HG02973 (cell line): ENCODE data around the gene RTN4IP1.
"Not testable (repeated sequence)": the region's sequence is repeated elsewhere in the genome, so short reads cannot be mapped to it uniquely, and the experiment has no call there.

Experiments
- ATAC-seq: cut with Tn5 transposase; IDR thresholded peaks from one replicate; pipeline ENCODE4 v1.9.1; 2021; ENCODE audit warnings: moderate library complexity; ENCODE audit not compliant: unreplicated experiment

RTN4IP1 gene

DNA sequence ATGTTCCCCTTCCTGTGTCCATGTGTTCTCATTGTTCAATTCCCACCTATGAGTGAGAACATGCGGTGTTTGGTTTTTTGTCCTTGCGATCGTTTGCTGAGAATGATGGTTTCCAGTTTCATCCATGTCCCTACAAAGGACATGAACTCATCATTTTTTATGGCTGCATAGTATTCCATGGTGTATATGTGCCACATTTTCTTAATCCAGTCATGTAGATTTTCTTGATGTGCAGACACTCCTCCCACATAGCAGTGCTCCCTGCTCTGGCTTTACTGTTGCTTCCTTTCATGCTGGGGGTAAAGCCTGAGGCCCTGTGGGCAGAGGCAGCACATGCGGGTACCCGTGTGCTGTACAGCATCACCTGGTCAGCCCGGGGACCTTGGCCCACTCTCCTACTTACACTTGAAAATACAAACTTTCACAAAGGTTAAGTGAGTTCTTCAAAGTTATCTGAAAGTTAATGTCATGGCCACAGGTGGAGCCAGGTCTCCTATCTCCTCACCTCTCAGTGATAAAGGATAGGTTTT, 80.3 kb downstream of the RTN4IP1 start:
- not testable (repeated sequence) for ATAC-seq

DNA sequence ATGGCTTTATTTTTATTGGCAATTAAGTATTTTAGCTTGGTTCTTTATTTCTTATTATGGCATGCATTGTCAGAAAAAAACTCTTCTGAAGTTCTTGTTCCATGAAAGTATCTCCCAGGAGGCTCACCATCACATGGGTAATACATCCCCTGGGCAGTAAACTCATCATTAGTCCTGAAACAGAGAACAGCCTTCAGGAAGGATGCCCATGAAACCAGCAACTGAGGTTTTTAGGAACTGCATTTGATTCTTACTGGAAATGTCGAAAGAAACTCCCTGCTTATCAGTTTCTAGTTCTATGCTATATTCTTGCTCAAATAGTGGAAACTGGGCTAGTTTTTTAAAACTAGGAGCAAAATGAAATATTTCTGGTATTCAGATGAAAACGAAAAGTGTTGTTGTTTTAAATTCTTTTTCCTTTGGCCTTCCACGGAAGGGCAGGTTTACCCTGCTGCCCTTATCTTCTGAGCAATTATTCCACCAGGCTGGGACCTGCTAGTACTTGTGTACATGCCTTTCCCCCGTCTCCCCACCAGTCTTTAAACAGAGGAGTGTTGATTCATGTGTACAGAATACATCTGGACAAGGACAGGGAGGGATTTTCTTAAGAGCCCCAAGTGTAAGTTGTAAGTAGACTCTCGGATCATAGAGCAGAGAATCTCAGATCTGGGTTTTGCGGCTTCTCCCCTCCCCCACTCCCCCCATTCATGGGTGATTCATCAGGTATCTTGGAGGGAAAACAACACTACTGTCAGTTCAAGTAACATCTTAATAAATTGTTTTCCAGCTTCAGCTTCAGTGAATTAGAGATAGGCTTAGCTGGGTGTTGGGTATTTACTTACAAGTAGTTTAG, 81.5 kb downstream of the RTN4IP1 start:
- ATAC-seq = no peak

DNA sequence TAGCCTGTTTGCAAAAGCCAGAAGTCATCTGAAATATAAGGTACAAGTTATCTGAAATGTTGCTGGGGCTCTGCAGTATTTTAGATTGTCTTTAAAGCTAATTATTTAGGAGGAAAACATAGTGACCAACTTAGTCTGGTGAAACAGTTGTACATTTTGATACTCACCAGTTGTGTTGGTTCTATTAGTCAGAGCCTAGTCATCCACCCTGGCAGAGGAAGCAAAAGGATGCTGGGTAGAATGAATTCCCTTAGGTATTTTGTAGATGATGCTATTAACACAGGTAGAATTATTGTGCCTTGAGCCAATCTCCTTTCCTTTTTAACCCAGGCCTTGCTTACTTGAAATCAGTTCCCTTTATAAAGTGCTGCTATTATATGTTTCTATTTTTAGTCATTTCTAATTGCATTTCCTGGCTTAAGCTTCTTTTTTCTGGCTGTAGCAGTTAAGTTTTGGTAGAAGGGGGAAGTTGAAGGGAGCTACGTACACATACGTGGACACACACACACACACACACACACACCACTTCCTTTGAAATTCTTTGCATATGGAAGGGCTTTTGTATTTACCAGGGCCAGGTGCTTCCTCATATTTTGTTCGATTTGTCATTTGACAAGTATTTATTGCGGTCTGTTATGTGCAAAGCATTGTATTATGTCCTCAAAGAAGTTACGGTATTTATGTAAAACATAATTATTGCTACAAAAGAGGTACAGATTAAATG, 82.4 kb downstream of the RTN4IP1 start:
- ATAC-seq = no peak

DNA sequence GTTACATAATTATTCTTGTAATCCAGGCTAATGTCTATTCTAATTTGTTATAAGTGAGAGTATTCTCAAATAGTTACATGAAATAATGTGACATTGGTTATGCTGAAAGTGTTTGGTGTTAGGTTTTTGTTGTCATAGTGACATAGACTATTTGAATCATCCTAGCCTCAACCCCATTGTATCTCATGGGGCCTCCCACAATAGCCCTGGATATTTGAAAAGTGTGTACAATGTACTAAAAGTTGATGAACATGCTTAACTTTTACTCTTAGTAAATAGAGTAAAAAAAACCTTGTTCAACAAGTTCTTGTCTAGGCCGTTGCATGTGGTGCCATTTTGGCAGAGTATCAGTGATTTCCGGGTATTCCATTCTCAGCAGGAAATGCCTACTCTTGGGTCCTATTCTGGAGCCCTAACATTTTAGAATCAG, 83.0 kb downstream of the RTN4IP1 start:
- peak; percentile 49 for ATAC-seq

DNA sequence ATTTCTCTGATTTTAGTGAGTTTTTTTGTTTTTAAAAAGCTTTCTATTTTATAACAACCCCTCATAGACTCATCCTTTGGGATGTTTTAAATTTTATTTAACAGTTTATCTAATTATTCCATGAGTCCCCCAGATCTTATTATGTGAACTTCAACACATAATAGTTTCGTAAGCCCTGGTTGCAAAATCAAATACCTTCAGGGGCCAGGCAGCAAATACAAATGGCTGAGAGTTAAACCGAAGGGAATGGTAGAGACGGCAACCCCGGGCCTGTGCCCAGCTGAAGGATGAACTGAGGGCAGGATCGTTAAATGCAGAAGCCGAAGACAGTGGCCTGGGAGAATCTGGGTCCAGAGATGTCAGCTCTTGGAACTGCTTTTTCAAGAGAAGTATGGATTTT, 88.4 kb downstream of the RTN4IP1 start:
- no peak for ATAC-seq

DNA sequence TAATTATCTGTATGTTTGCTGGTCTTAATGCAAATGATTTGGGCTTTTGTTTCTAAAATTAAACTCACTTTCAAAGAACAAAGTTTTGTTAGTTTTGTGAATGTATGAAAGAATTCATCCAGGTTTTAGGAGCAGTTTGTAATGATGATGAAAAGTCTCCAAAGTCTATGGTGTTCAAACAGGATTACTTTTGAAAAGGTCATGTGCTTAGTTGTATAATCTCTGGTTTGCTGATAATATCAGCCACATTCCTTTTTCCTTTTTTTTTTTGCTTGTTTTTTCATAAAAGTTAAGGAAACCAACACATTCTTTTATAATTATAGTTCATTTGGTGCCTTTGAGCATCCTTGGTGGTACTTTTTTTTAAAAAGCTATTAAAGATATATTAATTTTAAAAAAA, 88.9 kb downstream of the RTN4IP1 start:
- no peak for ATAC-seq

DNA sequence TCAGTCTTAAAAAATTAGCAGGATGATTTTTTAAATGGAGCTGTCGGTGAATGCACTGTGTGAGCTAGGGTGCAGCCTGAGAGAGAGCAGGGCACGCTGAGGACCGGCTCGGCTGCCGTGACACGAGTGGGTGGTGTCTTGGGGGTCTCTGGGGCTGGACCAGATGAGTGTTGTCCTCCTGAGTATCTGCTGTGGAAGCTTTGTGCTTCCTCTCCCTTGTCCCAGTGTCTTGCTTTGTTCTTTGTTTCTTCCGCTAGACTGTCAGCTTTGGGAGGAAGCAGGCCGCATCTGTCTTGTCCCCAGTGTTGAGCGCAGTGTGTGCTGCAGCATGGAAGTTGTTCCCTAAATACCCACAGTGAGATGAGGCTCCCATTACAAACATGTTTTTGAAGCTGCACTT, 89.4 kb downstream of the RTN4IP1 start:
- no peak for ATAC-seq

DNA sequence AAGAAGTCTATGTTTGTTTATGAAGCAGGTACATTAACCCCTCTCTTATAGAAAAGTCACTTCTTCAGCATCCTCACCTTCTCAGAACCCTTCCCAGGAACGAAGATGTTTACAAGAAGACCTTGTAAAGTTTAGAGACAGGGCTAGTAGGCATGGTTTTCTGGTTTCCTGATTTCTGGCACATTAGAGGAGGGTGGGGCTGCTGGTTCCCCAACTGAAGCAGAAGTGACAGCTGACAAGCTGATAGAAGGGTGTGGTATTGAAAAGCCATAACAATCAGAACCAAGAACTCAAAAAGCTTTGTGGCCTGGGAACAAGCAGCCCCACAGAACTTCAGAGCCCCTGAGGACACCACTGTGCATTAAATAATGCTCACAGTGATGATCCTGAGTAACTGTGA, 91.2 kb downstream of the RTN4IP1 start:
- ATAC-seq = no peak

DNA sequence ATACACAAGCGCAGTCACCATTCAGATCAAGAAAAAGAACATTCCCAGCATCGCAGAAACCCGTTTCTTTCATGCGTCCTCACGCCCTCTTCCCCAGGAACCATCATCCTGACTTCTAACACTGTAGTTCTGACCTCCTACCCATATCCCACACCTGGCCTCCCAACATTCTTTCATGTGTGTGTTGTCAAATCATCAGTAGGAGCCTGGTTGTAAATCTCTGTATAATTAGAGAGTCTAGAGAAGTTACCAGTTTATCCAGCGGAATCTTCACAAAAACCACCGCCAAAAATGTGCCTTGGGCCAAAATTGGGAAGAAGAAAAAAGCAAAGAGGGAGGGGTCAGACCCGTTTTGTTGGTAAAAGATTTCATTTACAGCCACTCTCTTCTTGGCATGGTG, 91.6 kb downstream of the RTN4IP1 start:
- ATAC-seq = no peak

DNA sequence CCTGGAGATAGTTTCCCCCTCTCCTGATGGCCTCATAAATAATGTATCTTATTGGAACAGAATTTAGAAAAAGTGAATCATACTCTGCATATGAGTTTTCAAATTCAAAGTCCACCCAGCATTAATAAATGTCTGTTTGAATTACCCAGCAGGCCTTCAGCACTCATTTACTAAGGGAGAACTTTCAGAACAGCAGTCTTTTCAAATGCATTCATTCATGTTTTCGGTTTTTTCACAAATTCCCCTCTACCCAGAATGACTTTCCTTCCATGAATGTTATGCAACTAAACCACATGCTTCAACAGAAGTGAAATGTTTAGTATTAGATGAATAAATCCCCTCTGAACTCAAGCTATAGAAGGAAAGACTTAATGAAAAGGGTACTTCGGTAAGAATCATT, 92.4 kb downstream of the RTN4IP1 start:
- no peak for ATAC-seq

DNA sequence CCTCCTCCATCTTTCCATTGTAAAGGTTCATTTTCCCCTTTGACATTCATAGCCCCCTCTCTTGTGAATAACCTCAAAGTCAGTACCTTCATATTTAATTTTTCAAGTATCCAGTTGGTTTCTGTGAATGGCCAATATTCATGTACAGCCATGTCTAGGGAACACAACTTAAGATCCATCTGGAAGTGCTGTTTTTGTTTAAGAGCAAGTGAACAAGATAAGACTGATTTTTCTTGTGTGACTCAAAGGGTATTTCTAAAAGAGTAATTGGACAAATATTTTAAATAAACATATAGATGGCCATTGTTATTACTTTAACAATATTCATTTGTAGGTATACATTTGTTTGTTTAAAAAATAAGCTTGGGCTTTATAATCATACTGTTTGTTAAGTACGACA, 92.9 kb downstream of the RTN4IP1 start:
- no peak for ATAC-seq

DNA sequence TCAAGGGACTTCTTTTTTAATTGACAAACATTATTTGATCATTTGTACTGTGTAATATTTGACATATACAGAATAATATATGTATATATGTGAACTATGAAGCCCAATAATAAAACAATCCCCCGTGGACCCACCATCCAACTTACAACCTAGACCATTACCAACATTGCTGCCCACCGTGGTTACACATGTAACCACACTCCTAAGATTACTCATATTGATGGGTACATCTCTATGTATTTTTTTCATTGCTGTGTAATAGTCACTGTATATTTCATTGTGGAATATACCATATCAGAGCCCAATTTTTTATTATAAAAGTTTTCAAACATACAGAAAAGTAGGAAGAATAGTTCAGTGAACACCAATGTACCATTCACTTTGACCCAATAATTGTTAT, 94.3 kb downstream of the RTN4IP1 start:
- no peak for ATAC-seq

DNA sequence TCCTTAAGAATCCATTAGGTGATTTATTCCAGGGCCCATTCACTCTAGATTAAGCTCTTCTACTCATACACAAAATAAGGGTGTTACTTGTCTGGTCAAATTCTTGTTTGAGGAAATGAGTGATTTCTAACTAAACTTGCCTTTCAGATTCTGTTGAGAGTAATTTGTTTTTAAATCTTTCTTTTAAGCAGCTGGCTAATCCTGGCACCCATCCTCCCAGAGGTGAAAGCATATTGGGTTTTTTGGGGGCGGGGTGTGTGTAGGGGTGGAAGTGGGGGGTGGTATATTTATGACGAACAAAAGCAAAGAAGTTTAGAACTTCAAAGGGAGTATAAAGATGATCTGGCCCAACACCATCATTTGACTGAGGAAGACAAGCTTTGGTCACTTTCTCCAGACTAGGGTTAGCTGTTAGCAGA, 94.7 kb downstream of the RTN4IP1 start:
- no peak for ATAC-seq

DNA sequence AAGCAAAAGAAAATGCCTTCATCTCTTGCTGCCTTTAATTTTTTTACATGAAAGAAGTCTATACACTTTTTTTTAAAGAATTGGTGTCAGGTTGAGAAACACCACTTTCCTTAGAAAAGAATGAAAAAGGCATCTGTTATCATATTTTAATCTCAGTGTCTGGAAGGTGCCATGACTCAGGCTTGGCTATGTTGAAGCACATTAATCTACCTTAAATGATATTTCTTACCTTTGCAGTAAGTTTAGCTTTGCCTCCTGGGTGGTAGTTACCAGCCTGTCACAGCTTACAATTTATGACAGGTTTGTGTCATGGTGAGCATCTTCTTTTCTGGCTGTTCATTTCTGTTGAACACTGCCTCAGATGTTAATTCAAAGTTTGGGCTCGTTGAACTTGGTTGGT, 95.3 kb downstream of the RTN4IP1 start:
- ATAC-seq = no peak

DNA sequence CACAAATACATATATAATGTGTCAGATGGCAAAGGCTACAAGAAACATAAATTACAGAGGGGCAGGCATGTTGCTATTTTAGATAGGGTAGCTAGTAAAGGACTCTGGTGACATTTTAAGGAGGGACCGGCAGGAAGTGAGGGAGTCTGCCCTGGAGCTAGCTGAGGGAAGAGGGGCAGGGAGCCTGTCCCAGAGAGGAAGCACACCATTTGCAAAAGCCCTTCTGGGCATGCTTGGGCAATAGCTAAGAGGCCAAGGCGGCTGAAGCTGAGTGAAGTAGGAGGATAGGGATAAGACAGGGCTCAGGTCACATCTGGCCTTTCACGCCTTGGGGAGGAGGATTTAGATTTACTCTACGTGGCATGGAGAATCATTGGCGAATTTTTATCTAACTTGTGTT, 96.2 kb downstream of the RTN4IP1 start:
- no peak for ATAC-seq

DNA sequence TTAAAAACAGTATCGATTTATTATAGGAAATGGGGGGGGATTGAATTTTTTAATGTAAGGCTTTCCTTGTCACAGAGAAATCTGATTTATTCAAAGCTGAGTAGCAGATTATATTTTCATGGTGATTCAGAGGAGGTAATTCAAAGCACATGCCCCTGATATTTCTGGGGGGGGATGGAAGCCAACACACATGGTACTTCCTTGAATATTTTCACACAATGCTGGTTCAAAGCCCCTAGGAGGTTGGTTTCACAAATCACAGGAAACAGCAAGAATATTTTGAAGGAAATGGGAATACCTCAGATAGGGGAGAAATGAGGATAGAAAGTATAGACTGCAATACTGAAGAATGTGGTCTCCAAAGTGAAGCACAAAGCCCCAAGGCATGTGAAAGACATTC, 98.8 kb downstream of the RTN4IP1 start:
- ATAC-seq = no peak

DNA sequence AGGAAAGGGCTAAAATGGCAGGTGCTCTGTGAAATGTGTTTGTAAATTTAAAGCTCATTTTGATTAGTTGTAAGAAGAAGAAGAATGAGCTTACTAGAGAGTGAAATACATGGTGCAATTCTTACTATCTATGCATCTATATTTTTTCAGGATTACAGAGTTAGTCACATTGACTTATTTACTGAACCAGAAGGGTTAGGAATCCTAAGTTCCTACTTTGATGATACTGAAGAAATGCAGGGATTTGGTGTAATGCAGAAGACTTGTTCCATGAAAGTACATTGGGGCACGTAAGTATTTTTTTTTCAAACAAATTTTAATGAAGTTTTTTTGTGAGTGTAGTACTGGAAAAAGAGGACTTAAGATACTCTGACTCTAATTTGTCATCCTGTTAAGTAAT, 99.3 kb downstream of the RTN4IP1 start:
- no peak for ATAC-seq

DNA sequence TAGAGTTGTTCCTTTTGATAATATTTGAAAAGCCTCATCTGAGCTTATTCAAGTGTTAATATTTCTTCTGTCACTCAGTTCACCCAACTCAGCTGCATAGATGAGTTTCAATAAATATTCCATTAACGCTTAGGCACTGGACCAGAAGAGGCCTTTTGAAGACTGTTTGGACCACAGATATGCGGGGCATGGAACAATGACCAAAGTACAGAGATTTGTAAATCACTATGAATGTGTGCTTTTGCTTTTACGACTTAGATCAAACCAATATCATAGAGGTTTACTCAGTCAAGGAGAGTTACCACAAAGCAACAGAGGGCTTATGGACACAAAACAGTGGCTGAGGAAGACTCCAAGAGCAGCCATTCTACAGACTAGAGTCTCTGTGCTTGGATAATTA, 99.9 kb downstream of the RTN4IP1 start:
- no peak for ATAC-seq

DNA sequence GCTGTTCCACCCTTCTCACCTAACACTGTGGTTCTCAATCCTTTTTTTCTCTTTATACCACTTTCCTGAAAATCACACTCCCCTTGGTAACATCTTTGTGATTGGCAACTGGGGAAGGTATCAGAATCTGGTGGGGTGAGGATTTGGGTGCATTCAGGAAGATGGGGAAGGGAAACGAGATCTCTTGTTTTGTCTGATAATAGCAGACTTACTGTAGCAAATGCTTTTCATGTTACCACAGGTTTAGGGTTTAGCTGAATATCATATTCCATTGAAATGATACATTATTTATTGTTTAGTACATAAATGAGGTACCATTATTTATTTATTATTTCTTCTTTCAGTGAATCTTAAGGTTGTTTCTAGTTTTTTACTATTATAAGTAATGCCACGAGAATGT, 100.8 kb downstream of the RTN4IP1 start:
- no peak for ATAC-seq

DNA sequence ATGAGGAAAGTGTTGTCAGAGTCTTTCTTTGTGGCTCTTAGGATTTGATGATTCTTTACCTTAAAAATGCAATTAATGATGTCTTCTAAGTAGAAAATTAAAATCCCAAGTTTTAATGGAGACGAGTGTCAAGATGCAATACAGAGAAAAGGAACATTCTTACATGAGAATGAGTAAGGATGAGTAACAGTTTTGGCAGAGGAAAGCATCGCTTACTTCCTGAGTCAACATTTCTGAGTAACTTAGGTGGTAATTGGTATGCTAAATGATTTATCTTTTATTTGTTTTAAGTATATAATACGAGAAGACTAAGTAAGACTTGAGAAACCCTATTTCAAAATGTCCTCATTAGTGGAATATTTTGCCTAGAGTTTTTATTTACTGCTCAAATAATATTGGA, 101.3 kb downstream of the RTN4IP1 start:
- no peak for ATAC-seq

DNA sequence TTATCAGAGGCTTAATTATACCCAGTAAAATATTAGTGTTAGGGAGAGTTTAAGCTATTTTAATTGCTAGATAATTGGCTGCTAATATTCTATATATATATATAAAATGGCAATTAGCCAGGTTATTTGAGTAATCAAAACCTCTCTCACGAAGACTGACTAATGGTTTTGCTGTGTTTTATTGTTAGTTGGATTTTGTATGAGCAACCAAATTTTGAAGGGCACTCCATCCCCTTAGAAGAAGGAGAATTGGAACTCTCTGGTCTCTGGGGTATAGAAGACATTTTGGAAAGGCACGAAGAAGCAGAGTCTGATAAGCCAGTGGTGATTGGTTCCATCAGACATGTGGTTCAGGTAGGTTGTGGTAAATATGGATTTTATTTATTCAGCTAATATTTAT, 102.2 kb downstream of the RTN4IP1 start:
- ATAC-seq = no peak

DNA sequence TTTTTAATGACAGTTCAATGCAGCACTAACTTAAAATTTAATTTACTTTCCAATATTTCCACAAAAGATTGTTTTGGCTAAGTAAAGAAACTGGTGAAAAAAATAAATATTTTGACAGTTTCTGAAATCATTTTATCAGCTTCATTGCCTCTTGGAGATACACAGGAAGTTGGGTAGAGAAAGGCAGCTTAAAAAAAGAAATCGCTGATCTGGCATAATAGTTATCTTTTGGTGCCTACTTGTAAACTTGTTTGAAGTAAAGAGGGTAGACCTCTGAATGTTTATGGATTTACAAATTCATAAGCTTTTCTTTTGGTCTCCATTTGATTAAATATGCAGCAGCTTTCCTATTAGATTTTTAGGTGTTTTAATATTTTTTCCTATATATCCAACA, 103.4 kb downstream of the RTN4IP1 start:
- ATAC-seq = no peak
